IPS-15b (cell line): ENCODE results near the gene NIPBL.

Experiments
- H3K27me3 ChIP-seq: one replicate; pipeline ENCODE4 v1.6.1; 2013; ENCODE audit warnings: low read length; ENCODE audit not compliant: control insufficient read depth, insufficient read depth
- H3K36me3 ChIP-seq: one replicate; pipeline ENCODE4 v1.6.1; 2013; ENCODE audit warnings: low read length; ENCODE audit not compliant: control insufficient read depth, insufficient read depth
- H3K4me1 ChIP-seq: one replicate; pipeline ENCODE4 v1.6.1; 2013; ENCODE audit warnings: mild to moderate bottlenecking, low read length; ENCODE audit not compliant: control insufficient read depth, insufficient read depth
- H3K4me3 ChIP-seq: one replicate; pipeline ENCODE4 v1.5.1; 2013; ENCODE audit warnings: low read depth, low read length
- H3K9ac ChIP-seq: one replicate; pipeline ENCODE4 v1.6.1; 2013; ENCODE audit warnings: low read depth, mild to moderate bottlenecking, low read length
- H3K9me3 ChIP-seq: one replicate; pipeline ENCODE4 v1.6.1; 2013; ENCODE audit warnings: mild to moderate bottlenecking, low read length; ENCODE audit not compliant: control insufficient read depth, insufficient read depth

NIPBL gene

DNA sequence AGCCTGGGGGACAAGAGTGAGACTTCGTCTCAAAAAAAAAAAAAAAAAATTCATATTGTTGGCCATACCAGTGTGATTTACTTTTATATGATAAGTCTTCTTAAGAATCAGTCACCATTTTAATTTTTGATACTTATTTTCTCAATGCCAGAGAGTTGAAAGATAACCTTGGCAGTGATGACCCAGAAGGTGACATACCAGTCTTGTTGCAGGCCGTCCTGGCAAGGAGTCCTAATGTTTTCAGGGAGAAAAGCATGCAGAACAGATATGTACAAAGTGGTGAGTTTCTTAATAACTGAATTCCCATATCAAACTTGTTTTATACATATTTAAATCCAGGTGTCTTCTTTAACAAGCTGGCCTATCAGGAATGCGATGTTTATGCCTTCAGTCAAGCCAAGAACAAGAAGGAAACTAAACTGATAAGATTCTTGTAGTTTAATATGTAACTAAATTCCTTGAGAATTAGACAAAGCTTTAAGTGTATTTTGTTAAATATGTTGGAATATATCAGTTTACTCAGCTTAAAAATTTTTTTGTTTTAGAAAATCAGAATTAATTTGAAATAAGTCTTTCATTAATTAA, 81.5 kb downstream of the NIPBL start:
- no peaks in the 10 kb centered on the region for H3K36me3 ChIP-seq
- H3K4me1 ChIP-seq = no peaks in the 10 kb centered on the region
- no peaks in the 10 kb centered on the region for H3K9me3 ChIP-seq
- no peak overlapping the region for H3K9ac ChIP-seq
- H3K4me3 ChIP-seq = no peak overlapping the region
- no peaks in the 10 kb centered on the region for H3K27me3 ChIP-seq

DNA sequence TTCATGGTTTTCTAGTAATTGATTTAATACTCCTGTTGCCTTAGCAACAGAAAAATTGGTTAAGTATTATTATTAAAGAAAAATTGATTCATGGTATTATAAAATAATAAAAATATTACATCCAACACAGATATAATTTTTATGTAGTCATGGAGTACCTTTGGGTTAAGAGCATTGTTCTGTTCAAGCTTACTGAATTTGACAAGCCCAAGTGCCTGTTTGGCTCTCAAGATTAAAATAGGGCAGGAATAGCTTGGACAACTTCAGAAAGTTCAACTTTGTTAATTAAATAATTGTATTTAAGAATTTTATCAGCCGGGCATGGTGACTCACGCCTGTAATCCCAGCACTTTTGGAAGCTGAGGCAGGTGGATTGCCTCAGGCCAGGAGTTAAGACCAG, 82.0 kb downstream of the NIPBL start:
- H3K4me3 ChIP-seq = no peak overlapping the region
- no peaks in the 10 kb centered on the region for H3K4me1 ChIP-seq
- H3K27me3 ChIP-seq = no peaks in the 10 kb centered on the region
- no peaks in the 10 kb centered on the region for H3K9me3 ChIP-seq
- H3K9ac ChIP-seq = no peak overlapping the region
- H3K36me3 ChIP-seq = no peaks in the 10 kb centered on the region

DNA sequence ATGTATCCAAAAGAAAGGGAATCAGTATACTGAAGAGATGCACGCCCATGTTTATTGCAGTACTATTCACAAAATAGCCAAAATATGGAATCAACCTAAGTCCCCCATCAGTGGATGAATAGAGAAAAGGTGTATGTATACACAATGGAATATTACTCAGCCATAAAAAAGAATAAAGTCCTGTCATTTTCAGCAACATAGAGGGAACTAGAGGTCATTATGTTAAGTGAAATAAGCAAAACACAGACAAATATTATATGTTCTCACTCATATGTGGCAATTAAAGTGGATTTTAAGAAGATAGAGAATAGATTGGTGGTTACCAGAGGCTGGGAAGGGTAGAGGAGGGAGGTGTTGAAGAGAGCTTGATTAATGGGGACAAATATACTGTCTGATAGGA, 88.6 kb downstream of the NIPBL start:
- Histone ChIP-seq H3K4me3 (no peak overlapping the region), H3K27me3 (no peaks in the 10 kb centered on the region), H3K4me1 (no peaks in the 10 kb centered on the region), H3K9me3 (no peaks in the 10 kb centered on the region), H3K36me3 (no peaks in the 10 kb centered on the region), H3K9ac (no peak overlapping the region)

DNA sequence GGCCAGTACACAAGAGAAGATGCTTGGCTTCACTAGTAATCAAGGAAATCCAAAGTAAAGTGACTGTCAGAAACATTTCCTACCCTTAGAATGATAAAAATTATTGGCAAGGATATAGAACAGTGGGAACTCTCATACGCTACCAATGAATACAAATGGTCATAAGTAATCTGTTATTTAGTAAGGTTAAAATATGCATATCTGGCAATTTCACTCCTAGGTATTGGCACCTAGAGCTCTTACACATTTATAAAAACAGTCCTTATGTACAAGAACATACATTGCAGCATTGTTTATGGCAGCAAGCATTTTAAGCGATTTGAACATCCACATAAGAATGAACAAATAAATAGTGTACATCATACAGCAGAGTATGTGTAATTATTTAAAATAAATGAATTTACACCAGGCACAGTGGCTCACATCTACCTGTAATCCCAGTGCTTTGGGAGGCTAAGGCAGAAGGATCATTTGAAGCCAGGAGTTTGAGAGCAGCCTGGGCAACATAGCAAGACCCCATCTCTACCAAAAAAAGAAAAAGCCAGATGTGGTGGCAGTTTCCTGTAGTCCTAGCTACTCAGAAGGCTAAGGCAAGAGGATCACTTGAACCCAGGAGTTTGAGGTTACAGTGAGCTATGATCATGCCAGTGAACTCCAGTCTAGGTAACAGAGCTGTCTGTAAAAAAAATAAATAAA, 93.3 kb downstream of the NIPBL start:
- Histone ChIP-seq H3K9me3 (no peaks in the 10 kb centered on the region), H3K27me3 (no peaks in the 10 kb centered on the region), H3K4me3 (no peak overlapping the region), H3K4me1 (no peaks in the 10 kb centered on the region), H3K9ac (no peak overlapping the region), H3K36me3 (no peaks in the 10 kb centered on the region)

- H3K9me3 ChIP-seq = no peaks in the 10 kb centered on the region
- no peaks in the 10 kb centered on the region for H3K4me1 ChIP-seq
- no peaks in the 10 kb centered on the region for H3K36me3 ChIP-seq
- H3K4me3 ChIP-seq = no peak overlapping the region
- no peak overlapping the region for H3K9ac ChIP-seq
- H3K27me3 ChIP-seq = no peaks in the 10 kb centered on the region
These were observed 101.6 kb downstream of the NIPBL start for GRCh38 chr5:36978196-36978595.

GRCh38 chr5:36982146-36982545, 105.6 kb downstream of the NIPBL start:
- H3K9ac ChIP-seq = no peak overlapping the region
- no peaks in the 10 kb centered on the region for H3K27me3 ChIP-seq
- no peaks in the 10 kb centered on the region for H3K36me3 ChIP-seq
- H3K4me3 ChIP-seq = no peak overlapping the region
- H3K4me1 ChIP-seq = no peaks in the 10 kb centered on the region
- H3K9me3 ChIP-seq = no peaks in the 10 kb centered on the region

DNA sequence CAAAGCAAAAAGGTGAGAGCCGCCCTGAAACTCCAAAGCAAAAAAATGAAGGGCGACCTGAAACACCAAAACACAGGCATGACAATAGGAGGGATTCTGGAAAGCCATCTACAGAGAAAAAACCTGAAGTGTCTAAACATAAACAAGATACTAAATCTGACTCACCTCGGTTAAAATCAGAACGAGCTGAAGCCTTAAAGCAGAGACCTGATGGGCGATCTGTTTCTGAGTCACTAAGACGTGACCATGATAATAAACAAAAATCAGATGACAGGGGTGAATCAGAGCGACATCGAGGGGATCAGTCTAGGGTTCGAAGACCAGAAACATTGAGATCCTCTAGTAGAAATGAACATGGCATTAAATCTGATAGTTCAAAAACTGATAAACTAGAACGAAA, 108.8 kb downstream of the NIPBL start:
- no peaks in the 10 kb centered on the region for H3K27me3 ChIP-seq
- no peak overlapping the region for H3K9ac ChIP-seq
- H3K4me3 ChIP-seq = no peak overlapping the region
- H3K9me3 ChIP-seq = no peaks in the 10 kb centered on the region
- H3K36me3 ChIP-seq = no peaks in the 10 kb centered on the region
- H3K4me1 ChIP-seq = no peaks in the 10 kb centered on the region

DNA sequence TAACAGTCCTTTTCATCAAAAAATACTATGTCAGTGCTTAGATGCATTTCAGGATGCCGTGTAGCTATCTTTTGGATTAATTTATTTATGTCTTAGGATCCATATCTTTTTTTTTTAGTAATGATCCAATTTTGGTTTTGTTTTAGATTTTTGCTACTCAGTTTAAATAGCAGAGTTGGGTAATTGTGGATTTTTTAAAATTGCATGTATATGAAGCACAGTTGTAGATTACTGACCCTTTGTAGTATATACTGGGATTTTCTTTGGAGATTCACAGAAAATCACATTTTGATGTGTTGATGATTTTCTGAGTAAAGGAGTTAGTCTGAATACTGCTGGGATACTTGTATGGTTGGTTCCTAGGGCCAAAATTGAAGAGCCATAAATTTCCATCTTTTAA, 111.8 kb downstream of the NIPBL start:
- no peak overlapping the region for H3K9ac ChIP-seq
- H3K36me3 ChIP-seq = no peaks in the 10 kb centered on the region

GRCh38 chr5:36998578-36998977, 122.0 kb downstream of the NIPBL start:
- no peak overlapping the region for H3K4me3 ChIP-seq
- no peak overlapping the region for H3K9ac ChIP-seq
- no peaks in the 10 kb centered on the region for H3K4me1 ChIP-seq
- no peaks in the 10 kb centered on the region for H3K36me3 ChIP-seq
- no peaks in the 10 kb centered on the region for H3K27me3 ChIP-seq
- H3K9me3 ChIP-seq = no peaks in the 10 kb centered on the region

More for the DNA sequence above, 111.8 kb downstream of the NIPBL start:
- no peaks in the 10 kb centered on the region for H3K9me3 ChIP-seq
- H3K4me3 ChIP-seq = no peak overlapping the region
- no peaks in the 10 kb centered on the region for H3K27me3 ChIP-seq
- H3K4me1 ChIP-seq = no peaks in the 10 kb centered on the region

DNA sequence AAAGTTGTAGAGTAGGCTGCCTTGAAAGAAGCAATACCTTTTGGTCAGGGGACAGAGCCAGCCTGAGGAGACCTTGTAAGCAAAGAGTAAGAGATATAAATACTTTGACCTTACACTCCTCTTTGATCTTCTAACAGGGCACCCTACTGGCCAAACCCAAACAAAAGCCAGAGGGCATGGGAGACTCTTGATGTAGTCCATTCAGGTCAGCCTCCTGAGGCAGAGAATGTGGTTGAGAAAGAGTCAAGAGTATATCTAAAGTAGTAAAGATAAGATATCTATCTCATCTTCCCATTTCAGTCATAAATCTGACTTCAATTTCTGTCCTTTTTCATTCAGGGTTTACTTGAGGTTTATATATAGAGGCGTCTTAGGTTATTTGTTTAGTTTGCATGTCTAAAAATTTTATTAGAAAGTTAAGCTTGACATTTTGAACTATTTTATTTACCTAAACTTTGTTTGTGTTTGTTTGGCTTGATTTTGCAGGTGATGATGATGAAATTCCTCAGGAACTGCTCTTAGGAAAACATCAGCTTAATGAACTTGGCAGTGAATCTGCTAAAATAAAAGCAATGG, 125.7 kb downstream of the NIPBL start:
- H3K9ac ChIP-seq = no peak overlapping the region
- H3K9me3 ChIP-seq = no peaks in the 10 kb centered on the region
- no peak overlapping the region for H3K4me3 ChIP-seq
- no peaks in the 10 kb centered on the region for H3K36me3 ChIP-seq
- no peaks in the 10 kb centered on the region for H3K4me1 ChIP-seq
- H3K27me3 ChIP-seq = no peaks in the 10 kb centered on the region

DNA sequence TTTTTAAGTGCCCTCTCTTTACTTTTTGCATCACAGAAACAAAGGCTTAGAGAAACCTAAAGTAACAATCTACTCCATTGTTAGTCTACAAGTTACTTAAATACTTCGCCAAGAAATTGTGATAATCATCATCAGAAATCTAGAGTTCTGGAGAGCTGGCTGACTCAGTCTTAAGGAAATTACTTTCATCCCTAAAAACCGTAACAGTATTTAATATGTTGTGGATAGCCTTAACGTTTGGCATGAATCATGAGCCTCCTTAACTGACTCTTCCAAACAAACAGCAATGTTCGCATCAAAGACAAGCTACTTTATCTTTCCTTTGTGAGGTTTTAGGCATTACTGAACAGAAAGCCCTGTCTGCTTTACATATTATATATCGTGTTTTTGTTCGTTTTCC, 128.7 kb downstream of the NIPBL start:
- Histone ChIP-seq H3K9me3 (no peaks in the 10 kb centered on the region), H3K4me1 (no peaks in the 10 kb centered on the region), H3K4me3 (no peak overlapping the region), H3K36me3 (no peaks in the 10 kb centered on the region), H3K27me3 (no peaks in the 10 kb centered on the region), H3K9ac (no peak overlapping the region)

- H3K4me1 ChIP-seq = no peaks in the 10 kb centered on the region
- H3K9ac ChIP-seq = no peak overlapping the region
- no peaks in the 10 kb centered on the region for H3K9me3 ChIP-seq
- no peak overlapping the region for H3K4me3 ChIP-seq
- no peaks in the 10 kb centered on the region for H3K36me3 ChIP-seq
- H3K27me3 ChIP-seq = no peaks in the 10 kb centered on the region
These were observed 129.5 kb downstream of the NIPBL start for GRCh38 chr5:37005946-37006540.
